Activated CD8-positive, alpha-beta memory T cell treated with anti-CD3 and anti-CD28 coated beads for 48 hours (primary cell): ENCODE results near the gene ATF6.
"Not testable (repeated sequence)": the region's sequence is repeated elsewhere in the genome, so short reads cannot be mapped to it uniquely, and the experiment has no call there.

Experiments
- DNase-seq, 3 experiments: peaks; one replicate each; pipeline ENCODE4 v3.0.0-alpha.2; 2020; ENCODE audit warnings: low read depth in 2 of 3, low spot score in 2 of 3

ATF6 gene

DNA sequence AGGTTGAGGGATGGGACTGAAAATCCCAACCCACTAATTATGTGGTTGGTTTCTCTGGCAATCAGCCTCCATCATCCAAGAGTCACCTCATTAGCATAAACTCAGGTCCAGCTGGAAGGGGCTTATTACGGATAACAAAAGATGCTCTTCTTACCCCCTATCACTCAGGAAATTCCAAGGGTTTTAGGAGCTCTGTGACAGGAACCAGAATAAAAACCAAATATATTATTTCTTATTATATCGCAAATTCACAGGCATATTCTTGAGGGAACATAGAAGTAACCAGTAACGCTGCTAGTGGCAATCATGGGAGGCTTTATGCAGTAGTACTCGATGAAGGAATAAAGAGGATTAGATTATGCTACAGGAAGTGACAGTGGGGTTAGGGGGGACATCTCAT is 59.7 kb downstream of the ATF6 start:
- no peak for DNase-seq

GRCh38 chr1:161826478-161826877 is 60.4 kb downstream of the ATF6 start:
- no peak for DNase-seq

- no peak for DNase-seq
These were observed 61.7 kb downstream of the ATF6 start for GRCh38 chr1:161827786-161828185.

GRCh38 chr1:161832299-161832907 is 66.3 kb downstream of the ATF6 start:
- not testable (repeated sequence) for DNase-seq

DNA sequence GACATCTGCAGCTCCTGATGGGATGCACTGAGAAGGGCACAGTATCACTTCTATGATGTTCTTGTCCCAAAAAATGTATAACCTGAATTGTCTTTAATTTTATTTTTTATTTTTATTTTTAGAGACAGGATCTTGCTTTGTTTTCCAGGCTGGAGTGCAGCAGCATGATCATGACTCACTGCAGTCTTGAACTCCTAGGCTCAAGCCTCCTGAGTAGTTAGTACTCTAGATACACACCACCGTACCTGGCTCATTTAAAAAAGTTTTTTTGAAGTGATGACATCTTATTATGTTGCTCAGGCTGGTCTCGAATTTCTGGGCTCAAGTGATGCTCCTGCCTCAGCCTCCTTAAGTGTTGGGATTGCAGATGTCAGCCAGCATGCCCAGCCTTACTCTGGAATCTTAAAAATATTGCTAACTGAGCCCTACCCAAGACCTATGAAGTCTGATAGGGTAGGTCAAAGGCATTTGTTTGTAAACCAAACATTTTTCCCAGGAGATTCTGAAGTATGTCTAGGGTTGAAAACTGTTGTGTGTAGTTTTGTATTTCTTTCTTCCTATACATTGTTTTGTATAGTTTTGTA is 68.9 kb downstream of the ATF6 start:
- no peak for DNase-seq

GRCh38 chr1:161836018-161836417 is 69.9 kb downstream of the ATF6 start:
- no peak for DNase-seq

GRCh38 chr1:161838362-161838761 is 72.2 kb downstream of the ATF6 start:
- no peak for DNase-seq

DNA sequence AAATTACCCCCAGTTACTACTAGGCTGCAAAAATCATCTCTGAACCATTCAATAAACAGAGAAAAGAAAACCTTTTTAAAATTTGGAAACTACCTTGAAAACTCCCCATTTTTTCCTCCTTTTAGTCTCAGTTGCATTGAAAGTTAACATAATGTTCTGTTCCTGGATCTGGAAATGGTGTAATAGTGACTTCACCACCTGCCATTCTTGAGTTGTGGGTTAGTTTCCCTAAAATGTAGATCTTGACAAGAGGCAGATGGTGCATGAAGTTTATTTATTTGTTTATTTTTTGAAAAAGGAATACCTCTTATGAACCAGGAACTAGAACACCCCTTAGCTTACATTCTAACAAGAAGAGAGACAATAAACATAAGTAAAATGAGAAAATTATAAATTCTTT is 72.8 kb downstream of the ATF6 start:
- DNase-seq, result no peak

DNA sequence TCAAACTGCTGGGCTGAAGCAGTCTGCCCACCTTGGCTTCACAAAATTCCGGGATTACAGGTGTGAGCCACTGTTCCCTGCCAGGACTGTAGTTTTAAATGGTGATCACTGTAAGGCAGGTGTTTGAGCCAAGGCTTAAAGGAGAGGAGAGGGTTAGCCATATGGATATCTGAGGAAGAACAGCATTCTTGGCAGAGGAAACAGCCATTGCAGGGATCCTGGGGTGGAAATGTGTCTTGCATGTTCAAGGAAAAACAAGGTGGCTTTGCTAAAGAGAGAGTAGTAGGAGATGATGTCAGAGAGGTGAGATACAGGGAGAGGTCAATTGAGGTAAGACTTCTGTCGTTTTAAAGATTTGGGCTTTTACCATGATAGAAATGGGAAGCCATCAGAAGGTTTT is 73.5 kb downstream of the ATF6 start:
- DNase-seq, result no peak

DNA sequence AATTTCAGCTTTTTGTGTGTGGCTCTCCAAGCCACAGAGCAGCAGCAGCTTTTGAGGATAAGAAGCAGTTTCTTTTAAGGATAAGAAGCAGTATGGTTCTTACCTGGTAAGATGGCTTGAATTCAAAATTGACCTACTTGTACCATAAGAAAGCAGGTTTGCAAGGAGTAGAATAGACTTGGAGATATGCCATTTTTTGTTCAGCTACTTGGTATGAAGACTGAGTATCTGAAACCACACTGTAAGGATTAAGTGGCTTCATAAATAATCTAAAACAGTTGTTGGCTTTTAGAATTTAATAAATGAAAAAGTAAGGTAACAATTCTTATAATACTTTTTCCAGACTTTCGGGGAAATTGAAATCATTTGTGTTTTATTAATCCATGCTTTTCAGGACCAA is 74.2 kb downstream of the ATF6 start:
- DNase-seq, result no peak

- DNase-seq, result no peak
These were observed 77.0 kb downstream of the ATF6 start for GRCh38 chr1:161843156-161843555.

GRCh38 chr1:161844696-161845095 is 78.6 kb downstream of the ATF6 start:
- no peak for DNase-seq

GRCh38 chr1:161848676-161849075 is 82.6 kb downstream of the ATF6 start:
- DNase-seq, result no peak

- DNase-seq, result no peak
These were observed 83.4 kb downstream of the ATF6 start for GRCh38 chr1:161849518-161849917.

- DNase-seq, result no peak
These were observed 89.1 kb downstream of the ATF6 start for GRCh38 chr1:161855260-161855659.

DNA sequence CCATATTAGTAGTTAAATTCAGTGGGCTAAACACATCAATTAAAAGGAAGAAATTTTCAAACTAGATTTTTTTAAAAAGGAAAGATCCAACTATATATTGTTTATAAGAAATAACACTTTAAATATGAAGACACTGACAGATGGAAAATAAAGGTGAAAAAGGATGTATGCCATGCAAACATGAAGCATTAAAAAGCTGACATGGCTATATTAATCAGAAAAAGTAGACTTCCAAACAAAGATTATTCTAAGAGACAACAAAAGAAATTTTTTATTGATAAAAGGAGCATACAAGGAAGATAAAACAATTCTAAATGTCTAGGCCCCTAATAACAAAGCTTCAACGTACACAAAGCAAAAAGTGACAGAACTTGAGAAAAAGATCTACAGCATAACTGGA is 92.2 kb downstream of the ATF6 start:
- no peak for DNase-seq

DNA sequence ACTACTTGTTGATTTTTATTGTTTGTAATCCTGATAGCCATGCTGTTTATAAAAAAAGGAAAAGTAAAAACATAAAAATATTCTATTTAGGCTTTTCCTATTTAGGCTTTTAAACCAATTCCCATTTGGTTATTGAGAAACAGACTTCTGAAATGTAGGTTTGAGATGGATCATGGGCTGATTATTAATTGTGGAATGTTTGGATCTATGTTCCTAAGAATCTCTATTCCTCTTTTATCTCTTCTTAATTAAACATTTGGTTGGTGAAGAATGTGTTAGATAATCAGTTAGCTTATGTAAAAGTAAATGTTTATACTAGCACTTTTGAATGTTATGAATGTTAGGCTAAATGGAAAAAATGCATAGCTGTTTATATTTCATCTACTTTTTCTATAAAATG is 97.4 kb downstream of the ATF6 start:
- DNase-seq, result no peak

GRCh38 chr1:161864577-161864976 is 98.5 kb downstream of the ATF6 start:
- no peak for DNase-seq

GRCh38 chr1:161866241-161866640 is 100.1 kb downstream of the ATF6 start:
- DNase-seq, result no peak

DNA sequence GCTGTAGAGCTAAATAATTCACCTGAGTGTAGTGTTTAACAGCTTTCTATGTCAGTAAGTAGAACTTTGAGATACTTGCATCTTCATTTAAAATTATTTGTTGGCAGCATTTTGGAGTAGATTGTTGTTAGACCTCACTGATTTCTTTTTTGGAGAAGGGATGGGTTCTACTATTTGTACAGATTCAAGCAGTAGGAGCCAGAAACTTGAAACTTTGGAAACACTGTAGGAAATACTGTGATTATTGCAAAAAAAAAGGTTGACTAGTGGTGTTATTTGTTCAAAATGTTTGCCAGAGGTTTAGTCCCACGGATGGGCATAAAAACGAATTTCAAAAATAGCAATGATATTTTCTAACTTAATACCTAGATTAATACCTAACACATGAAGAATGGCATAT is 102.7 kb downstream of the ATF6 start:
- DNase-seq, result no peak

GRCh38 chr1:161869291-161869690 is 103.2 kb downstream of the ATF6 start:
- no peak for DNase-seq

DNA sequence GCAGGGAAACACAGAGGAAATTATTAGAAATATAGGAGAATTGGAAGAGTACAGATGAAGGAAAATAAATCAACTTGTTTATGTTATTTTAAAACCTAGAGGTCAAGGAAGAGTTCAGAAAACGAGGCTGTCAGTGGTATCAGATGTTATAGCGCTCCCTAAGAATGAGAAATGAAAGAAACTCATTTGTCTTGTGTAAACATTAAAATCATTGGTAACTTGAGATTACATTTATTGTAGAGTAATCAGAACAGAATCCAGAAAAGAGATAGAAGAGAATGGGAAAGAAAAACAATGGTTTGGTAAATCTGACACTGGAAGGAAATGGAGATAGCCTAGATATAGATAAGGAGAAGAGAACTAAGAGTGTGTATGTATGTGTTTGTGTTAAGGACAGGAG is 106.4 kb downstream of the ATF6 start:
- no peak for DNase-seq

- no peak for DNase-seq
These were observed 113.1 kb downstream of the ATF6 start for GRCh38 chr1:161879261-161879660.
